B cell (primary cell): Measurements from ENCODE around the gene TUBB4A. TPM values are rescaled to one million over a fixed set of nuclear protein-coding genes. Genes with fewer than 3 reads are reported as not detected.

ENCODE experiments used
- ATAC-seq: fragments of 200-7000 bp; cut with Tn5 transposase; one replicate; pipeline ENCODE4 v1.10.0; 2021; ENCODE audit warnings: low read depth, mild to moderate bottlenecking, moderate number of reproducible peaks, moderate library complexity
- CTCF ChIA-PET: fragments of 350-600 bp; sonication (Branson Sonifier 250); formaldehyde crosslinking; loops from one replicate; lab custom pipeline; 2021; ENCODE audit warnings: antibody characterized with exemption, inconsistent platforms; lab: Charles Lee
- POLR2A ChIA-PET: fragments of 350-600 bp; sonication (Branson Sonifier 250); formaldehyde crosslinking; loops from one replicate; lab custom pipeline; 2021; ENCODE audit warnings: antibody characterized with exemption; lab: Charles Lee
- DNase-seq: peaks from one replicate; pipeline ENCODE4 v3.0.0; 2013
- H2AFZ ChIP-seq: 2 replicates; pipeline ENCODE4 v1.6.1; 2012; ENCODE audit warnings: mild to moderate bottlenecking, low read depth, low read length; ENCODE audit not compliant: insufficient read depth, poor library complexity, severe bottlenecking
- H3K27ac ChIP-seq, 2 donors: 1 replicate in 1 of 2; 2 replicates in 1 of 2; pipeline ENCODE4 v1.5.1; 2012 to 2013; ENCODE audit warnings: low read length in 2 of 2, mild to moderate bottlenecking in 2 of 2, moderate library complexity in 1 of 2
- H3K27me3 ChIP-seq, 4 experiments: fragments of 200-600 bp in 1 of 4; sonication (generic) in 1 of 4; replicated peaks in 1 of 4; 1 replicate in 2 of 4; 2 replicates in 2 of 4; pipeline versions ENCODE4 v1.6.1 to v1.7.0; 2013 to 2016; ENCODE audit warnings: low read length in 3 of 4, mild to moderate bottlenecking in 2 of 4, mixed read lengths in 1 of 4, moderate library complexity in 1 of 4; ENCODE audit not compliant: insufficient read depth in 4 of 4, control insufficient read depth in 3 of 4; ENCODE audit errors: control extremely low read depth in 1 of 4
- H3K36me3 ChIP-seq, 2 experiments: replicated peaks in 1 of 2; 1 replicate in 1 of 2; 2 replicates in 1 of 2; pipeline versions ENCODE4 v1.6.1 to v1.7.1; 2013; ENCODE audit warnings: low read length in 1 of 2; ENCODE audit not compliant: insufficient read depth in 2 of 2, control insufficient read depth in 1 of 2; ENCODE audit errors: control extremely low read depth in 1 of 2, extremely low read depth in 1 of 2
- H3K4me1 ChIP-seq, 2 donors: fragments of 200-600 bp in 1 of 2; sonication (generic) in 1 of 2; 1 replicate in 1 of 2; 2 replicates in 1 of 2; pipeline versions ENCODE4 v1.5.1 to v1.6.1; 2013 to 2017; ENCODE audit warnings: low read length in 2 of 2; ENCODE audit not compliant: control insufficient read depth in 2 of 2, insufficient read depth in 2 of 2
- H3K4me2 ChIP-seq: replicated peaks from 2 replicates; pipeline ENCODE3; 2012; ENCODE audit warnings: mild to moderate bottlenecking, low read depth, low read length; ENCODE audit not compliant: poor library complexity, severe bottlenecking
- H3K4me3 ChIP-seq, 5 experiments: fragments of 200-600 bp in 1 of 5; sonication (generic) in 1 of 5; 1 replicate in 3 of 5; 2 replicates in 2 of 5; pipeline versions ENCODE4 v1.5.1 to v1.7.0; 2011 to 2016; ENCODE audit warnings: low read length in 4 of 5, mild to moderate bottlenecking in 4 of 5, low read depth in 2 of 5, control low read depth in 1 of 5, moderate library complexity in 1 of 5; ENCODE audit not compliant: insufficient read depth in 1 of 5; ENCODE audit errors: control extremely low read depth in 1 of 5, extremely low read depth in 1 of 5
- H3K79me2 ChIP-seq: fragments of 200-600 bp; sonication (generic); one replicate; pipeline ENCODE4 v1.6.0; 2016; ENCODE audit warnings: low read length; ENCODE audit not compliant: control insufficient read depth, insufficient read depth
- H3K9ac ChIP-seq: fragments of 200-600 bp; sonication (generic); 2 replicates; pipeline ENCODE4 v1.6.1; 2017; ENCODE audit warnings: mild to moderate bottlenecking, low read length, moderate library complexity
- H3K9me3 ChIP-seq, 3 donors: one replicate each; pipeline versions ENCODE4 v1.6.1 to v1.7.1; 2013; ENCODE audit warnings: low read length in 2 of 3; ENCODE audit not compliant: control insufficient read depth in 2 of 3, insufficient read depth in 1 of 3; ENCODE audit errors: control extremely low read depth in 1 of 3
- H4K20me1 ChIP-seq: 2 replicates; pipeline ENCODE4 v1.6.0; 2012; ENCODE audit warnings: mild to moderate bottlenecking, low read length; ENCODE audit not compliant: insufficient read depth, control insufficient read depth, poor library complexity, severe bottlenecking
- H3K27ac Mint-ChIP-seq: one replicate; pipeline ENCODE4 v1.8.0; 2021; ENCODE audit warnings: mixed read lengths
- H3K27me3 Mint-ChIP-seq: one replicate; pipeline ENCODE4 v1.8.0; 2021; ENCODE audit warnings: mixed read lengths
- H3K4me1 Mint-ChIP-seq: one replicate; pipeline ENCODE4 v1.8.0; 2021; ENCODE audit warnings: mixed read lengths
- H3K4me3 Mint-ChIP-seq: one replicate; pipeline ENCODE4 v1.8.0; 2021; ENCODE audit warnings: mixed read lengths
- H3K9me3 Mint-ChIP-seq: one replicate; pipeline ENCODE4 v1.8.0; 2022; ENCODE audit warnings: mixed read lengths; ENCODE audit not compliant: insufficient read depth
- EZH2 ChIP-seq: IDR thresholded peaks from 2 replicates; pipeline ENCODE4 v1.6.1; 2012; ENCODE audit warnings: borderline replicate concordance, low read depth, mild to moderate bottlenecking, moderate library complexity, low read length; ENCODE audit not compliant: insufficient read depth, poor library complexity, severe bottlenecking
- WGBS: methylation state at CpG from one replicate; pipeline ENCODE4 v1.1.5; 2013; ENCODE audit warnings: missing lambda C conversion rate; ENCODE audit not compliant: insufficient coverage; 5-methylcytosine and 5-hydroxymethylcytosine counted together
- intact Hi-C: fragments of 100-400 bp; cut with micrococcal nuclease; formaldehyde crosslinking; loops from one replicate; pipeline ENCODE4 v1.10.0; 2022
- polyA minus RNA-seq: library from RNA; depleted of rRNA, polyadenylated mRNA; stranded (reverse); fragments of >200 nt; gene quantifications from 2 replicates; pipeline ENCODE4 v1.2.3, GENCODE V29; 2012
- polyA plus RNA-seq: library from polyadenylated mRNA; depleted of rRNA; stranded (reverse); fragments of >200 nt; gene quantifications from 2 replicates; pipeline ENCODE4 v1.2.3, GENCODE V29; 2012
- total RNA-seq, 2 donors: library from RNA; stranded (reverse); fragments of 120-200 nt in 1 of 2; gene quantifications; 1 replicate in 1 of 2; 2 replicates in 1 of 2; pipeline versions ENCODE4 v1.2.3 to v1.2.4, GENCODE V29; 2013 to 2022
- TF ChIP-seq, protein P1 (sequence below): fragments of 200-600 bp; IDR thresholded peaks from one replicate; pipeline ENCODE4 v1.8.0; 2022; ENCODE audit warnings: antibody characterized with exemption, mild to moderate bottlenecking

The TUBB4A gene
- total RNA-seq (21.9 and 22.1 TPM in 2 replicates), polyA plus RNA-seq (3.3 and 3.9 TPM in 2 replicates), polyA minus RNA-seq (2.2 and 3.1 TPM in 2 replicates)
- total RNA-seq (2013): 0.56 TPM

DNA sequence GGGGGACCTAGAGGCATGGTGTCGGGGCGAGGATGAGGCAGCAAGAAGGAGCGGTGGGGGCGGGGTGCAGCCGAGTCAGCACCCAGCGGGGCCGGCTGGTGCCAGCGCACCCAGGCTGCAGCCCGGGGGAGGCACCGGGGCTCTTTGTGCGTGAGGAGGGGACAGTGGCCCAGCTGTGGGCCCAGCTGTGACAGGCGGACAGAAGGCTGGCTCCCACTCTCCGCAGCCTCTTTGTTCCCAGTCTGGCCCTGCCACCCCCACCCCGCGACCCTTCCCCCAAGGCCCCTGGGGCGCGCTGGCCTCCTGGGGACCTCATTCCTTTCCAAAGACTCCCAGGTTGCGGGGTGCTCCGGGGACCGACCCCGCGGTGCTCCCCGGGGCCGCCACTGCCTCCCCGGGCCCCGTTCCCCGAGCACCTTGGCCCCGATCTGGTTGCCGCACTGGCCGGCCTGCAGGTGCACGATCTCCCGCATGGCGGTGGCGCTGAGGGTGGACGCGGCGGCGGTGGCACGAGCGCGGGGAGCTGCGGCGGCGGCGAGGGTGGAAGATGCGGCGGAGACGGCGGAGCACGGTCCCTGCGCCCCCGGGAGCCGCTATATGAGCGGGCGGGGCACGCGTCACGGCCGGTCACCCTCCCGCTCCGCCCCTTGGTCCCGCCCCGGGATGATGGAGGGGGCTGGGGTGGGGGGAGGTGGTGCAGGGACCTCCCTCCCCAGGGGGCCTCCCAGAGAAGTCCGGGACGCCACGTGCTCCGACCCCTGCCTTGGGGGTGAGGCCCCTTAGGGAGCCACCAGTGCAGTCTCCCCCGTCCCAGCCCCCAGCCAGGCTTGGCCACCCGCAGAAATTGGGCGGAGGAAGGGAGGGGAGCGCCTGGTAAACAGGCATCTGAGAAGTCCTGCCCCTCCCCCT is at the start of gene TUBB4A:
TSS of gene TUBB4A (minus strand) at position 570 of the 909 bp plus-strand sequence. CDS start at position 473, 97 bp downstream.
- no peak within 1 kb of the TSS for H3K27ac ChIP-seq
- Mint-ChIP-seq H3K9me3 (no peaks in the 10 kb centered on the region), H3K27ac (peak within 1 kb of the TSS; percentile 78), H3K4me1 (peaks cover 18% of the 10 kb centered on the region), H3K4me3 (peak within 1 kb of the TSS; percentile 92), H3K27me3 (peaks cover 3% of the 10 kb centered on the region)
- intact Hi-C loops: loop anchor here (2.0 kb wide), 1 partner anchor 77 kb away; the partner anchor contains the start of gene KHSRP
- H3K9me3 ChIP-seq: peaks cover 0 to 2% (median 0%) of the 10 kb centered on the region in 3 donors
- ChIA-PET CTCF (interaction anchor here (0.6 to 1.4 kb wide), 5 partner anchors 15 to 825 kb away, joined by 3 to 12 read pairs (median 4); no protein-coding TSS in a partner anchor), POLR2A (interaction anchor here (0.6 to 1.3 kb wide), 3 partner anchors 49 to 137 kb away, joined by 3 to 5 read pairs (median 3); no protein-coding TSS in a partner anchor)
- H3K9ac ChIP-seq: peak within 1 kb of the TSS; percentile 68
- peak within 1 kb of the TSS in 4 of 5 experiments; percentile 47 to 67 (median 59) for H3K4me3 ChIP-seq
- no peaks in the 10 kb centered on the region for H3K79me2 ChIP-seq
- no peaks in the 10 kb centered on the region for H4K20me1 ChIP-seq
- under 1% methylated on average over 59 of the region's 71 CpGs for WGBS
- peaks cover 0 to 17% (median 3%) of the 10 kb centered on the region in 4 experiments for H3K27me3 ChIP-seq
- peak; percentile 83 for ATAC-seq
- peak; percentile 68 for DNase-seq
- peak within 1 kb of the TSS; percentile 86 for H2AFZ ChIP-seq
- H3K36me3 ChIP-seq: no peaks in the 10 kb centered on the region
- TF ChIP-seq EZH2: no peak
- TF ChIP-seq, protein P1, sequence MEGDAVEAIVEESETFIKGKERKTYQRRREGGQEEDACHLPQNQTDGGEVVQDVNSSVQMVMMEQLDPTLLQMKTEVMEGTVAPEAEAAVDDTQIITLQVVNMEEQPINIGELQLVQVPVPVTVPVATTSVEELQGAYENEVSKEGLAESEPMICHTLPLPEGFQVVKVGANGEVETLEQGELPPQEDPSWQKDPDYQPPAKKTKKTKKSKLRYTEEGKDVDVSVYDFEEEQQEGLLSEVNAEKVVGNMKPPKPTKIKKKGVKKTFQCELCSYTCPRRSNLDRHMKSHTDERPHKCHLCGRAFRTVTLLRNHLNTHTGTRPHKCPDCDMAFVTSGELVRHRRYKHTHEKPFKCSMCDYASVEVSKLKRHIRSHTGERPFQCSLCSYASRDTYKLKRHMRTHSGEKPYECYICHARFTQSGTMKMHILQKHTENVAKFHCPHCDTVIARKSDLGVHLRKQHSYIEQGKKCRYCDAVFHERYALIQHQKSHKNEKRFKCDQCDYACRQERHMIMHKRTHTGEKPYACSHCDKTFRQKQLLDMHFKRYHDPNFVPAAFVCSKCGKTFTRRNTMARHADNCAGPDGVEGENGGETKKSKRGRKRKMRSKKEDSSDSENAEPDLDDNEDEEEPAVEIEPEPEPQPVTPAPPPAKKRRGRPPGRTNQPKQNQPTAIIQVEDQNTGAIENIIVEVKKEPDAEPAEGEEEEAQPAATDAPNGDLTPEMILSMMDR: peak; percentile 13
- H3K4me2 ChIP-seq: peak within 1 kb of the TSS; percentile 94
- H3K4me1 ChIP-seq: peaks cover 16 to 21% of the 10 kb centered on the region in 2 donors
